ENCODE results near the gene ASIC1.
A peak's percentile ranks its signal among the peaks of the same experiment; 100 is the strongest.

The ASIC1 gene

GRCh38 chr12:50085615-50086072, 28.2 kb downstream of the ASIC1 start:
- DNase-seq, result no peak

DNA sequence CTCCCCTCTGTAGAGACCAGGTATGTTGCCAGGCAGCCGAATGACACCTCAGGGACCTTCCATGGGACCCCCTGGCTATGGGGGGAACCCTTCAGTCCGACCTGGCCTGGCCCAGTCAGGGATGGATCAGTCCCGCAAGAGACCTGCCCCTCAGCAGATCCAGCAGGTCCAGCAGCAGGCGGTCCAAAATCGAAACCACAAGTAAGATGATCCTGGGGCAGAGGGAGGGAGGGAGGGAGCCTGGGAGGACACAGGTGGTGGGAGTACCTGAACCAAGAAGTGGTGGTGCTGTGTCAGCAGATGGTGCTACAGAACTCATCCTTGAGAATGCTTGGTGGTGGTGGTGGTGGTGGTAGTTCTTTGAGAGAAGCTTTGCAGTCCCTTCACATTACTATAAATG, 28.8 kb downstream of the ASIC1 start:
- DNase-seq, result no peak

- DNase-seq, result no peak
Measured at GRCh38 chr12:50087151-50087550, 29.8 kb downstream of the ASIC1 start.

DNA sequence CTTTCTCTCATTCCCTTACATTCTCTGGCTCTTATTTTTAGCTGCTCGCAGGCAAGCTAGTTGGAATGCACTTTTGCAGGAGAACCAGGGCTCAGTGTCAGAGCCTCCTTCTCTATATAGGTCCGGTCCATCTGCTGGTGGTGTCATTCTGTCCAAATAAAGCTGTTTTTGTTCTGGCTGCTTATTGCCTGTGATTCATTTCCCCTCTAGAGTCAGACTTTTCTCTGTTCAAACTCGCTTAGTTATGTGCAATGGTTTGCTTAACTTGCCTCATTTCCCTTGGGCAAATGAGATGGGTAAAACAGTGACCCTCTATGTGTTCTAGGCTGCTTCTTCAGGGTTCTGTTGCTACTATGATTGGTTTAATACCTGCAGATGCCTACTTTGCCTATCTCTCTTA, 30.6 kb downstream of the ASIC1 start:
- no peak for DNase-seq

- DNase-seq, result no peak
Measured at GRCh38 chr12:50088577-50089335, 31.4 kb downstream of the ASIC1 start.

DNA sequence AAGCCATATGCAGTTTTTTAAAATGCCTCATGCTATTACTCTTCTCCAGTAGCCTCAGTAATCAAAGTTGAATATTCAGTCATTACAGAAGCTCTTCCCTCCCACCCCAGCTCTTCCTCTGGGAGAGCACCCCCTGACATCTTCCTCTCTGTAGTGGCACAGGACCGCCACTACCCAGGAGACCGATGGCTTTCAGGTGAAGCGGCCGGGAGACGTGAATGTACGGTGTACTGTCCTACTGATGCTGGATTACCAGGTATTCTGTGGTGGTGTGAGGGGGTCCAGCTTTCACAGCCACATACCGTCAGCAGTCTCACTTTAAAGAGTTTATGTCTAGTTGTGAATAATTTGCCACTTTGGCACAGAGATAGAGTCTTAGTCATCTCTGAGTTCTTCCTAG, 32.3 kb downstream of the ASIC1 start:
- DNase-seq, result no peak

GRCh38 chr12:50090391-50090790, 33.0 kb downstream of the ASIC1 start:
- no peak for DNase-seq

DNA sequence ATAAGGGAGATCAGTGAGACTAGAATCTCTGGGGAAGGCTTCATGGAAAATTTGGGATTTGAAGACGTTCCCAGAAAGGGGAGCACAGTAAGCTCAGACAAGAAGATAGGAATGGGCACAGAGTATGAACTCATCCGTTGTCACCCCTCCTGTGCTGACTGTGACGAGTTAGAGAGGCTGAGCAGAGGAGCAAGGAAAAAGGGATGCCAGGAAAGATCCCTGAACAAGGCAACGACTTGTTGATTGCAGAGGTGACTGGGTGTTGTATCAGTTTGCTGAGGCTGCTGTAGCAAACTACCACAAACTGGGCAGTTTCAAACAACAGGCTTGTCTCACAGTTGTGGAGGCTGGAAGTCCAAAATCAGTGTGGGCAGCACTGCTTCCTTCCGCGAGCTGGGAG, 40.6 kb downstream of the ASIC1 start:
- DNase-seq, result no peak

GRCh38 chr12:50099302-50100008, 42.1 kb downstream of the ASIC1 start:
- DNase-seq, result no peak

DNA sequence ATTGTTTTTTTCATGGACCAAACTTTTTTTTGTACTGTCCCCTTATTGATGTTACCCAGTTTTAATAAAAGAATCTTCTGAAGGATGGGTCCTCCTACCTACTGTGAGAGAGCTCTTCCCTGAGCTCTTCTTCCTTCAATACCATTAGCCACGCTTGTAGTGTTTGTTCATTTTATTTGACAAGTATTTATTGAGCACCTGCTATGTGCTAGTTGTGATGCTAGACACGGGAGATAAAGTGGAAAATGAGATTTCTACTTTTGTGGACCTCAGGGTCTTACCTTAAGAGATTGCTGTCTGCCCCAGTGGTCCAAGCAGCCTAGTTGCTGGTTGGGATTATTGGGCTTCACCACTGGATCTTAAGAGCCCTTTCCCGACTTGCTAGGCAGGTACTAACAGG, 43.2 kb downstream of the ASIC1 start:
- no peak for DNase-seq

DNA sequence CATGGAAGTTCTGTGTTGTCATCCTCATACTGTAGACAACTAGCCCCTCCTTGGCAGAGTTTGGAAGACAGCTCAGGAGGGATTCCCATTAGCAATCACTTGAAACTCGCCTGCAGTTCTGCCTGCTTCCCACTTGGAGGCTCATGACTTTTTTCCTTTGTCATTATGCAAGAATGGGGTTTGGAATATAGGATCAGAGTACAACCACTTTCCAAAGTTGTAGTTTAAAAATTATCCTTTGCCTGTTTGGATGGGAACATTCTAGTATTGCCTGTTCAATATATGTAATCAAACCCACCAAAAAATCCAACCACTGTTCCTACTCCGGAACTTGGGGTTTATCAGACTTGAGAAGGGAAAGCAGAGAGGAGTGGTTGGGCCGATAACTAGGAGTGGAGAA, 44.3 kb downstream of the ASIC1 start:
- DNase-seq, result no peak

GRCh38 chr12:50102131-50102531, 44.7 kb downstream of the ASIC1 start:
- no peak for DNase-seq

- no peak for DNase-seq
Measured at GRCh38 chr12:50102646-50103309, 45.4 kb downstream of the ASIC1 start.

DNA sequence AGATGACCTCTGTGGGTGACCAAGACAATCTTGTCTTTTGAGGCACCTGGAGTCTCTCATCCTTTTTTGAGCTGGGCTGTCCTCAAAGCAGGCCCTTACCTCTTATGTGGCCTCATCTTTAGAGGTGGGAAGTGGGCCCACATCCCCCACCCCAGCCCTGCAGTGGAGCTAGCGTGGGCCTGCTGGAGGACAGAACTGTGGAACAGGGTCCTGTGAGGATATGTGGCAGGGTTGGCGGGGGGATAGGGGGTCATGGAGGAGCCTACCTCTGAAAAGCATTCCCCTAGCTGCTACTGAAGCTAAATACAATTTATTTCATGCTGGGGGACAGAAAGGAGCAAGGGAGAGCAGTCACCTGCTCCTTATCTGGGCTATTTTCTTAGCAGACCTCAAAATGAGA, 46.0 kb downstream of the ASIC1 start:
- DNase-seq, result no peak

DNA sequence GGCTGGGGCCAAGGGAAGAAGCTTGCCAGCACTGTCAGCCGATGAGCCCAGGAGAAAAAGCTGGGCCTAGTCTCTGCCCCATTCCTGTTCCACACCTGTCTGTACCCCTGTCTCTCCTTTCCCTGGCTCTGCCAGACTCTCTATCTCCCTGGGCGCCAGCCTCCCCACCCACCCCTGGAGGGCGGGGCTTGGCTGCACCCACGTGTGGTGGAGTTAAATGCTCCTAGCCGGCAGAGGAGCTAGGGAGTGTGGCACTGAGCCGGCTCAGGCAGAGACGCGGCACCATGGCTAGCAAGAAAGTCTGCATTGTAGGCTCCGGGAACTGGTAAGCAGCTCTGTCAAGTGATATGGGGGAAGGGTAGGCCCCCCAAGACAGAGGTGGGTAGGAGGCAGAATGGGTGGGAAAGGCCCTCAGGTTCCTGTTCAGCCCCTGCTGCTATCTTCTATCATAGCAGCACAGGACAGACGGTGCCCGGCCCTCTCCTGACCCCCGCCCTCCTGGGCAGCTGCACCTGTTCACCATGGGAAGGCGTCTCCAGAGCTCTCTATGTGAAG, 46.4 kb downstream of the ASIC1 start, which contains the start of gene GPD1:
Gene GPD1, plus strand, starts transcription at position 242 of the 555 bp plus-strand sequence. Its CDS starts 43 bp downstream, at position 285.
- DNase-seq, result peak; percentile 69

GRCh38 chr12:50104417-50105366, 47.3 kb downstream of the ASIC1 start:
- DNase-seq, result no peak

- no peak for DNase-seq
Measured at GRCh38 chr12:50105913-50106450, 48.6 kb downstream of the ASIC1 start.

GRCh38 chr12:50106907-50107306, 49.5 kb downstream of the ASIC1 start:
- DNase-seq, result no peak

DNA sequence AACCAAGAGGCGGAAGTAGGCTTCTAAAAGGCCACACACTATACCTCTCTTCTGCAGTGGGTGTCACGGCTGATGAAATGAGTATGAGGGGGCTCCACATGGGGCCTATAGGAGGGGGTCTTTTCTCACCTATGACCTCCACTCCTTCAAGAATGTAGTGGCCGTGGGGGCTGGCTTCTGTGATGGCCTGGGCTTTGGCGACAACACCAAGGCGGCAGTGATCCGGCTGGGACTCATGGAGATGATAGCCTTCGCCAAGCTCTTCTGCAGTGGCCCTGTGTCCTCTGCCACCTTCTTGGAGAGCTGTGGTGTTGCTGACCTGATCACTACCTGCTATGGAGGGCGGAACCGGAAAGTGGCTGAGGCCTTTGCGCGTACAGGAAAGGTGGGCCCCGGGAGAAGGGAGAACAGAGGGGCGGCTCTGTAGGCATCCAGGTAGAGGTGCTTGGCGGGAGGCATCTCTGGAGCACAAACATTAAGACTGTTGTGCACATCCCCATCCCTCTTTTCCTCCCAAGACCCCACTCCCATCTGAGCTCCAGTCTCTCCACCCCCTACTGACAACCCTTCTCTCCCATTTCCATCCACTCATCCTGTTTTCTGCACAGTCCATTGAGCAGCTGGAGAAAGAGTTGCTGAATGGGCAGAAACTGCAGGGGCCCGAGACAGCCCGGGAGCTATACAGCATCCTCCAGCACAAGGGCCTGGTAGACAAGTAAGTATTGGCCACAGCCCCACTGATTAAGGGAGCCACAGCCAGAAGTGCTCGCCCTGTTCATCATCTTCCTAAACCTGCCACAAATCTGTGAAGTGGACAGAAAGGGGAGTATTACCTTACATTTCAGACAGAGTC, 50.2 kb downstream of the ASIC1 start:
- DNase-seq, result no peak

GRCh38 chr12:50109319-50109718, 51.9 kb downstream of the ASIC1 start:
- no peak for DNase-seq
